ENCODE measurements around the gene SPTB. TPM values are rescaled to one million over a fixed set of nuclear protein-coding genes. Genes with fewer than 3 reads are reported as not detected.
A peak's percentile ranks its signal among the peaks of the same experiment; 100 is the strongest.

The SPTB gene
- total and polyA plus RNA-seq, 7 donors, result 0.49 to 2.9 (median 1.3) TPM; not detected in 1

- Histone ChIP-seq H3K27ac (peak within 1 kb of the TSS; percentile 86 to 95 (median 92)), H3K9me3 (no peaks in the 10 kb centered on the region), H3K4me1 (peaks cover 0 to 52% (median 49%) of the 10 kb centered on the region in 4 donors), H3K36me3 (no peaks in the 10 kb centered on the region), H3K27me3 (no peaks in the 10 kb centered on the region), H3K4me3 (peak within 1 kb of the TSS; percentile 80 to 90 (median 82))
- TF ChIP-seq POLR2AphosphoS5 (IDR thresholded peaks at IDR 0.05) (peak; percentile 78 to 93 (median 88)), POLR2A (IDR thresholded peaks at IDR 0.05) (peak; percentile 69 to 79), EP300 (IDR thresholded peaks at IDR 0.05) (no peak), CTCF (IDR thresholded peaks at IDR 0.05) (no peak)
- 0 to 1% methylated on average over 69 of the region's 69 CpGs for WGBS, 2 donors
- intact Hi-C loops (cut with DNase I), result no loop called here
- DNase-seq, result peak; percentile 93
Observed at GRCh38 chr14:64704143-64704742, 175.5 kb downstream of the SPTB start, which contains the start of gene PLEKHG3. PLEKHG3 (plus strand) TSS chr14:64704424; CDS start chr14:64727632, 23,208 bp downstream.

- WGBS, 2 donors, result 4 to 10% methylated on average over 26 of the region's 26 CpGs
- H3K36me3 ChIP-seq, result no peaks in the 10 kb centered on the region
- intact Hi-C loops (cut with DNase I), result no loop called here
- DNase-seq, result peak; percentile 60
- H3K27ac ChIP-seq, result peak overlapping the region; percentile 86 to 95 (median 92)
- H3K9me3 ChIP-seq, result no peaks in the 10 kb centered on the region
- peak overlapping the region; percentile 80 to 90 (median 82) for H3K4me3 ChIP-seq
- no peaks in the 10 kb centered on the region for H3K27me3 ChIP-seq
- TF ChIP-seq POLR2A (IDR thresholded peaks at IDR 0.05) (no peak), EP300 (IDR thresholded peaks at IDR 0.05) (no peak), POLR2AphosphoS5 (IDR thresholded peaks at IDR 0.05) (no peak), CTCF (IDR thresholded peaks at IDR 0.05) (no peak)
- H3K4me1 ChIP-seq, result peaks cover 0 to 46% (median 43%) of the 10 kb centered on the region in 4 donors
Observed at GRCh38 chr14:64703395-64704142, 176.1 kb downstream of the SPTB start.

- no peaks in the 10 kb centered on the region for H3K36me3 ChIP-seq
- whole genome bisulfite sequencing, 2 donors, result 30 to 45% methylated on average over 25 of the region's 25 CpGs
- H3K4me1 ChIP-seq, result peaks cover 0 to 39% (median 35%) of the 10 kb centered on the region in 4 donors
- peak overlapping the region in 3 of 4 donors; percentile 92 to 95 (median 93) for H3K27ac ChIP-seq
- DNase-seq, result peak; percentile 64
- no peaks in the 10 kb centered on the region for H3K27me3 ChIP-seq
- TF ChIP-seq POLR2AphosphoS5 (IDR thresholded peaks at IDR 0.05) (no peak), CTCF (IDR thresholded peaks at IDR 0.05) (no peak), POLR2A (IDR thresholded peaks at IDR 0.05) (peak in 1 of 2 donors; percentile 53), EP300 (IDR thresholded peaks at IDR 0.05) (no peak)
- no peaks in the 10 kb centered on the region for H3K9me3 ChIP-seq
- H3K4me3 ChIP-seq, result peak overlapping the region in 1 of 4 donors; percentile 90
- intact Hi-C loops (cut with DNase I), result no loop called here
Observed at GRCh38 chr14:64702493-64703394, 177.0 kb downstream of the SPTB start.

GRCh38 chr14:64701660-64702059 is 178.0 kb downstream of the SPTB start:
- Histone ChIP-seq H3K4me3 (no peak overlapping the region), H3K4me1 (peaks cover 0 to 37% (median 35%) of the 10 kb centered on the region in 4 donors), H3K27me3 (no peaks in the 10 kb centered on the region), H3K27ac (no peak overlapping the region), H3K9me3 (no peaks in the 10 kb centered on the region), H3K36me3 (no peaks in the 10 kb centered on the region)
- intact Hi-C loops (cut with DNase I), result no loop called here
- TF ChIP-seq POLR2A (IDR thresholded peaks at IDR 0.05), result no peak
- no peak for TF ChIP-seq EP300 (IDR thresholded peaks at IDR 0.05)
- no peak for TF ChIP-seq POLR2AphosphoS5 (IDR thresholded peaks at IDR 0.05)
- TF ChIP-seq CTCF (IDR thresholded peaks at IDR 0.05), result no peak
- WGBS, 2 donors, result 82 to 87% methylated on average over 1 of the region's 1 CpG
- peak; percentile 1 for DNase-seq

Measured in sigmoid colon (tissue), 7 donors.